ENCODE results near the gene SPOCK1. TPM values are rescaled to one million over a fixed set of nuclear protein-coding genes. Genes with fewer than 3 reads are reported as not detected.
"Not testable (repeated sequence)": the region's sequence is repeated elsewhere in the genome, so short reads cannot be mapped to it uniquely, and the experiment has no call there.

Gene SPOCK1
- total RNA-seq, 4 donors from 2014 or later: 22.7 to 117 (median 41.8) TPM

DNA sequence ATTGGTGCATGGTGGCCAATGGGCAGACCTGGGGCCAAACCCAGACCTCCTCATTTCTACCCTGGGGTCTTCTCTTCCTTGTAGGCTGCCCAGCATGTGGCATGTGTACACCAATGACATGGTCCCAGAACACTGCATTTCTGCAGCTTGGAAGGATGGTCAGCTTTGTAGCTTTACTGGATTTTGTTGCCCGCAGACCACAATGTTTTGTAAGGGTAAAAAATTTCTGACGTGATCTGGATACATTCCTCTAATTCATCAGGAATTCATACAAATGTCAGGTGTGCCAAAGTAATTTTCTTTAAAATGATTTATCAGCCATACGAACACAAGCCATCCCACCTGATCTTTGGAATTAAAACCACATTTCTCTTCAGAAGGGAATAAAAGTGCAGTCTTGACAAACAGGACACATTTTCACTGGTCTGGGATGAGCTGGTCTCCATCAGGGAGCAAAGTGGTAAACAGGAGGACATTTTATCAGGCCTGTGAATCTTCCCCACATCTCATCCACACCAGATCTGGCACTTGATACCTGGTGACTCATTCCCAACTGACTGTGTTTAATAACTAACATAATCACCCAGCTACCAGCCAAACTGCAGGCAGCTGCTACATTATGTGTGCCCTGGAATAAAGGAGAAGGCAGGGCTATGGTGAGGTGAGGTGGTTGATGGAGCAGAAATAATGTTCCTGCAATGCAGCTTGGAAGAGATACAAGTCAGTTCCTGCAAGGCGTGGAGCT lies 103.9 kb downstream of the SPOCK1 start:
- TF ChIP-seq, protein P1, sequence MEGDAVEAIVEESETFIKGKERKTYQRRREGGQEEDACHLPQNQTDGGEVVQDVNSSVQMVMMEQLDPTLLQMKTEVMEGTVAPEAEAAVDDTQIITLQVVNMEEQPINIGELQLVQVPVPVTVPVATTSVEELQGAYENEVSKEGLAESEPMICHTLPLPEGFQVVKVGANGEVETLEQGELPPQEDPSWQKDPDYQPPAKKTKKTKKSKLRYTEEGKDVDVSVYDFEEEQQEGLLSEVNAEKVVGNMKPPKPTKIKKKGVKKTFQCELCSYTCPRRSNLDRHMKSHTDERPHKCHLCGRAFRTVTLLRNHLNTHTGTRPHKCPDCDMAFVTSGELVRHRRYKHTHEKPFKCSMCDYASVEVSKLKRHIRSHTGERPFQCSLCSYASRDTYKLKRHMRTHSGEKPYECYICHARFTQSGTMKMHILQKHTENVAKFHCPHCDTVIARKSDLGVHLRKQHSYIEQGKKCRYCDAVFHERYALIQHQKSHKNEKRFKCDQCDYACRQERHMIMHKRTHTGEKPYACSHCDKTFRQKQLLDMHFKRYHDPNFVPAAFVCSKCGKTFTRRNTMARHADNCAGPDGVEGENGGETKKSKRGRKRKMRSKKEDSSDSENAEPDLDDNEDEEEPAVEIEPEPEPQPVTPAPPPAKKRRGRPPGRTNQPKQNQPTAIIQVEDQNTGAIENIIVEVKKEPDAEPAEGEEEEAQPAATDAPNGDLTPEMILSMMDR (IDR thresholded peaks at IDR 0.05): no peak
- ATAC-seq (ENCODE audit: low FRiP score) (no peak), DNase-seq (ENCODE audit: low spot score) (no peak)

DNA sequence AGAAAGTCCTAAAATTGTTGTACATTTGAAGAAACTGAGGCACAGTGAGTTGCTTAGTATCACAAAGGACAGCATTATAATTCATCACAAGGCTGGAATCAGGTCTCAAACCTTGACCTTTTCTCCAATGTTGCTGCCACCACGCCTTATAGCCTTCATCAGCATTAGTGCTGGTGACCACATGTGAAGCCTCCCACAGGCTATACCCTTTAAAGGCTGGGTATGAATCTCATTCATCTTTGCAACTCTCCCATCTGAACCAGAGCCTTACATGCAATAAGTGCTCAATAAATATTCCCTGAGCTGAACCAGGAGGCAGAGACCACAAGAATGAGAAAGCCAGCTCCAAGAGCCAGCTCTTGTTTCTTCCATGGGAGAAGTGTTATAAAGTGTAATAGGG lies 104.7 kb downstream of the SPOCK1 start:
- TF ChIP-seq, protein P1 (IDR thresholded peaks at IDR 0.05): no peak
- ATAC-seq (ENCODE audit: low FRiP score) (no peak), DNase-seq (ENCODE audit: low spot score) (no peak)

DNA sequence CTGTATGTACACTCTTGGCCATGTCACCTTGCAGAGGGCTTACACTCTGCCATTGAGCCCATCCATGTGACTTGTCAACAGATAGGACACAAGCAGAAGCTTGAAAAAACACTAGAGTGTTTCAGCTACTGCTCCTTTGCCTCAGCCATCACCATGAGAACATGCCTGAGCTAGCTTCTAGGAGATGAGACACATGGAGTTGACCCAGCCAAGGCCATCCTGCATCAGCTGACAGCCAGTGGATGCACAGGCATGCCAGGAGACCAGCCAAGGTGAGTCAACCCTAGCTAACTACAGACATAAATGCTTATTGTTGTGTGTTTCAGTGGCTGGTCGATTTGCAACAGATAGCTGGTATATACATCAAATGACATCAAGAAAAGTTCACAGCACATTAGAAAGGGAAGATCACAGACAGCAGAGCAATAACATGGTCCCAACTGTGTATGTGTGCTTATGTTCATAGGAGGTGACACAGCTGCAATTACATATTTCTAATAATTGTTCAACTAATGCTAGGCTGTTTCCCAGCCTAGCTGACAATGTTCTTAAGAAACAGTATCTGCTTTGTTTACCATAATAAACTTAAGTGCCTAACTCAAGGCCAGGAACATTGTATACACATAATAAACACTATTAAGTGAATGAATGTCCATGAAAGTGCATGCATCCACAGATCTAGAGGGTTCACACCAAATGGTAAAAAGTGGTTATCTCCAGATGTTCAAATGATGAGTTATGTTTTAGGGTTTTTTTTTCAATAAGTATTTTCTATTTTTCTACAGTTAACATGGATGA lies 105.7 kb downstream of the SPOCK1 start:
- TF ChIP-seq, protein P1 (IDR thresholded peaks at IDR 0.05): no peak
- no peak for ATAC-seq (ENCODE audit: low FRiP score)

DNA sequence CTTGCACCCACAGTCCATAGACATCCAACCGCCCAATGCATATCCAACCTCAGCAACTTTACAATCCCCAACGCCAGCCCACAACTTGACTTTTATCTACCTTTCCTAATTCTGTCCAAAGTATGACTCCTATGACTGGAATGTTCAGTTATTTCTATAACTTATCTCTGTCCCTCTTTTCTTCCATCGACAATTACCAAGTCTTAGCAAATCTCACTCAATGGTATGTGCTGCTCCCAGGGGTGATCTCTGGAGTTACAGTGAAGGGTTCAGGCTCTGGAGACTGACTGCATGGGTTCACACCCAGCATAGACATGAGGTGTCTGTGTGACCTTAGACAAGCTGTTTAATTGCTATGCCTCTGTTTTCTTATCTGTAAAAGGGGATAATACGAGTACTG lies 106.9 kb downstream of the SPOCK1 start:
- no peak for DNase-seq (ENCODE audit: low spot score)
- no peak for ATAC-seq (ENCODE audit: low FRiP score)

More for the DNA sequence above, 105.7 kb downstream of the SPOCK1 start:
- DNase-seq (ENCODE audit: low spot score): no peak

DNA sequence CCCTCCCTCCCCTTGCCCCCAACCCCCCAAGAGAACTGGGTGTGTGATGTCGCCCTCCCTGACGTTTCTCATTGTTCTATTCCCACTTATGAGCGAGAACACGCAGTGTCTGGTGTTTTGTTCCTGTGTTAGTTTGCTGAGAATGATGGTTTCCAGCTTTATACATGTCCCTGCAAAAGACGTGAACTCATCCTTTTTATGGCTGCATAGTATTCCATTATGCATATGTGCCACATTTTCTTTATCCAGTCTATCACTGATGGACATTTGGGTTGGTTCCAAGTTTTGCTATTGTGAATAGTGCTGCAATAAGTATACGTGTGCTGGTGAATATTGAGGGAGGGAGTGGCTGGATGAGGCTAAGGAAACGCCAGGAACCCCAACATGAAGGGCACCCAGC lies 108.1 kb downstream of the SPOCK1 start:
- not testable (repeated sequence) for DNase-seq (ENCODE audit: low spot score); ATAC-seq (ENCODE audit: low FRiP score)

More for the DNA sequence above, 106.9 kb downstream of the SPOCK1 start:
- TF ChIP-seq, protein P1 (IDR thresholded peaks at IDR 0.05): no peak

DNA sequence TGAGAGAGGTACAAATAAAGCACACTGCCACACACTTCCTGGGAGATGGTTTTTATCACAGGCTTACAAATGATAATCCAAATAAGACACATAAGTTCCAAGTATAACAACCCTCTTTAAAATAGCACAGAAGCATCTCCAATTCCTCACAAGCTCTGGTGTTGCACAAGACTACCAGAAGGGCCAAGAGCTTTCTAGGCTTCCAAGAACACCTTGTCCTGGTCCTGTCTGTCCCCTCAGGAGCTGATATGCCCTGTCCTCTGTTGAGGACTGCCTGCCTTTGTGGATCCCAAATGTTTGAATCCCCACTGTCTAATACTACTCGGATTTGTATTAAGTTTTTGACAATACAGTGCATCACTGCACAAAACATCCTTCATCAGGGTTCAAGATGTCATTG lies 110.1 kb downstream of the SPOCK1 start:
- TF ChIP-seq, protein P1 (IDR thresholded peaks at IDR 0.05): no peak
- ATAC-seq (ENCODE audit: low FRiP score) (no peak), DNase-seq (ENCODE audit: low spot score) (no peak)

DNA sequence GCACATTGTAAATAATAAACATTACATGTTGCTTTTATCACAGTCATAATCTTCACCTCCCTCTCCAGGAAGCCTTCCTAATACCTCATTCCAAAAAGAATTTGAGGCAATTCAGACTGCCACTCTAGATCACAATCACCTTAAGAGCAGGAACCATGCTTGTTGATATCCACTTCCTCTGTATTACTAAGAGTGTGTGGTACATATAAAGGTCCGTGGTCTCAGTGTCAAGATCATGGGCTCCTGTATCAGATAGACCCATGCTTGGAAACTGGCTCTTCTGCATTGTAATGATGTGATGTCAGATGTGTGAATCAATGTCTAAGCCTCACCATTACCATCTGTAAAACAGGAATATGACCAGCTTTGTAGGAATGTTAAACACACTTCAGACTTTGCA lies 114.1 kb downstream of the SPOCK1 start:
- DNase-seq (ENCODE audit: low spot score) (no peak), ATAC-seq (ENCODE audit: low FRiP score) (no peak)
- TF ChIP-seq, protein P1 (IDR thresholded peaks at IDR 0.05): no peak

Data from omental fat pad (tissue), 4 donors.